ENCODE data around the gene FAM222B.
A peak's percentile ranks its signal among the peaks of the same experiment; 100 is the strongest.
"Not testable (repeated sequence)": the region's sequence is repeated elsewhere in the genome, so short reads cannot be mapped to it uniquely, and the experiment has no call there.

FAM222B gene

DNA sequence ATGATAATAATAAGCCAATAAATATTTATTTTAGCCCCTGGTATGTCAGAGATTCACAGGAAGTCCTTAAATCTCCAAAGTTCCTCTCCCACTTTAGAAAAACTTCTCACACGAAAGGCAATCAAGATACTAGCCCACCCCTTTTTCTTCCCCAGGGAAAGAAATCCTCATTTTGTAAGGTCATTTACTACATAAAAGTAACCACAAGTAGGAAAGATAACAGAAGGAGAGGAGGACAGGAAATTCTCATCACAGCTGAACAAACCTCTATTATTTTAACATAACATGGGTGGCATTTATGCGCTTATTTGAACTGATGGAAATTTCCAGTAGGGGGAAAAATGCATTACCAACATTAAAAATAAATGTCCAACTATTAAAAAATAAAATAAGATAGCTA lies 3.4 kb downstream of the FAM222B start:
- no peak for DNase-seq

DNA sequence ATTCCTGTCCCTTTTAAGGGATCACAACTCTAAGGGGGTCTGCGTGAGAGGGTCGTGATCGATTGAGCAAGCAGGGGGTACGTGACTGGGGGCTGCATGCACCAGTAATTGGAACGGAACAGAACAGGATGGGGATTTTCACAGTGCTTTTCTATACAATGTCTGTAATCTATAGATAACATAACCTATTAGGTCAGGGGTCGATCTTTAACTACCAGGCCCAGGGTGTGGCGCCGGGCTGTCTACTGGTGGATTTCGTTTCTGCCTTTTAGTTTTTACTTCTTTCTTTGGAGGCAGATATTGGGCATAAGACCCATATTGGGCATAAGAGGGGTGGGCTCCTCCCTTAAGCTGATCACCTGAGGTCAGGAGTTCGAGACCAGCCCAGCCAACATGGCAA lies 6.0 kb downstream of the FAM222B start:
- DNase-seq: not testable (repeated sequence)

- no peak for DNase-seq
Observed at GRCh38 chr17:28834420-28834819, 8.2 kb downstream of the FAM222B start.

DNA sequence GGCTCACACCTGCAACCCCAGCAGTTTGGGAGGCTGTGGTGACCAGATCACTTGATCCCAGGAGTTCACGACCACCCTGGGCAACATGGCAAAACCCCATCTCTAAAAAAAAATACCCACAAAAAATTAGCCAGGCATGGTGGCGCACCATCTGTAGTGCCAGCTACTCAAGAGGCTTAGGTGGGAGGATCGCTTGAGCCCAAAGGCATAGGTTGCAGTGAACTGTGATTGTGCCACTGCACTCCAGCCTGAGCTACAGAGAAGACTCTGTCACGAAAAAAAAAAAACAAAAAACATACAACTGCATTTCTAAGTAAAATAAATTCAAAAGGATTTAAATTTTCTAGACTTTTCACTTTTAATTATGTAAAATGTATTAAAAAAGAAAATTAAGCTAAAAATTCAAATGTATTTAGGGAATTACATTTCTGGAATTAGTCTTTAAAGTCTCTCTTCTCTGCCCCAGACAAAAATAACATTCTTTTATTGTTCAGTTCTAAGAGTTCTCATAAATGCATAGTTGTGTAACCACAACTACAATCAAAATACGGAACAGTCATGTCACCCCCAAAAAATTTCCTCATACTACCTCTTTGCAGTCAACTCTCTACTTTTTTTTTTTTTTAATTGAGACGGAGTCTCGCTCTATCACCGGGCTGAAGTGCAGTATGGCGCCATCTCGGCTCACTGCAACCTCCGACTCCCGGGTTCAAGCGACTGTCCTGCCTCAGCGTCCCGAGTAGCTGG lies 14.1 kb downstream of the FAM222B start:
- DNase-seq: no peak

DNA sequence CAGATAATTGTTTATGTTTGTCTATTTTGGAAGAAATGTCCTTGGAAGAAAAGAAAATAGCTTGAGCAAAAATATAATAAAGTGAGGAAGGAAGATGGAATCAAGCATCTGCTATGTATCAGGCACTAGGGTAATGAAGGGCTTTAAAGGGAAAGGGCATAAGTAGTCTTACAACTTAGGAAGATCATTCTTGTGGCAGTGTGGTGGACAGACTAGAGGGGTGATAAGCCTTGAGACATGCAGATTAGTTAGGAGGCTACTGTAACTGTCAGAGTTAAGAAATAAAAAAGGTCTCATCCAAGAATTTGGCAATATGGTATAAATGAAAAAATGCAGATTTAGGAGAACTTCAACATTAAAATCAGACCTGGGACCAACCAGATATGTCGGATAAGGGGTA lies 14.9 kb downstream of the FAM222B start:
- DNase-seq: no peak

DNA sequence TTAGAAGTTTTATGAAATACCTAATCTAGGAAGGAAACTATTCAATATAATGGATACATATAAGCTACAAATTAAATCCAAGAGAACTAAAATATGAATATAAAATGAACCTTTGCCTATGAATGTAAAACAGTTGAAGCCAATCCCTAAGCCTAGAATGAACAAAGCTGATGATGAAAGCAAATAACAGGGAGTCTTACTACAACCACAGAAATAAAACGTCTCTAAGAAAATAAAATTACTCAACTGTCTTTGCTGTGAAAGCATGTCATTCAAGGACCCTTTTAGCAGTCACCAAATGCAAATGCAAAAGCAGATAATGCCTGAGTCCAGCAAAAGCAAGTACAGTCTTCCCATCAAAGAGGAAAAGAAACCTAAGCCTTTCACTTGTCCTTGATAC lies 23.0 kb downstream of the FAM222B start:
- DNase-seq: no peak

- DNase-seq: no peak
Observed at GRCh38 chr17:28818819-28819221, 23.8 kb downstream of the FAM222B start.

- no peak for DNase-seq
Observed at GRCh38 chr17:28816540-28816939, 26.1 kb downstream of the FAM222B start.

- DNase-seq: no peak
Observed at GRCh38 chr17:28812748-28813377, 29.7 kb downstream of the FAM222B start.

DNA sequence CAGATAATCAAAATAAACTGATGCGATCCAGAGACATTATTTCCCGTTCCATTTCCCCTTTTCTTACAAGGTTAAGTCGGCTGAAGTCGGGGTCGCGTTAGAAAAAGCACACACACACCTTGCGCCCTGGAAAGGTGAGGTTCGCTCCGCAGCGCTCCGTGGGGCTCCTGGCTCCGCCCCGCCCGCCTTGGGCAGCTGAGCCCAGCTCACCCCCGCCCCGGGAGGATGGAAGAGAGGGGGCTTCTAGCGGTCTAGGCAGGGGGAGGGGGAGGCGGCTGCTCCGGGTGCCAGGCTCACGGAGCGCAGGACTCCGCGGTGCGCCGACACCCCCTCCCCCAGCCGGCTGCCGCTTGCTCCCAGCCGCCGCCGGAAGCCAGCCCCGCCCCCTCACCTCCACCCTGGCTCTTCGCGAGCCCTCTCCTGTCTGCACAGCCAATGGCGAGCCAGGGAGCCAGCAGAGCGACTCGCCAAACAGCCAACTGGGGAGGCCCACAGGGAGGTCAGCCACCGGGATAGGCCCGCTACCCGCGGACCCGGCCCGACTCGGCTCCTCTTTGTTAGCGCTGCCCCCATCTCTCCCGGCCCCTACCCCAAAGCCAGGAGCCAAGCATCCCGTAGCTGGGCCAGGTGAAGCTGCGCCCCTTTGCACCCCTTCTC lies 30.4 kb downstream of the FAM222B start:
- peak; percentile 93 for DNase-seq

DNA sequence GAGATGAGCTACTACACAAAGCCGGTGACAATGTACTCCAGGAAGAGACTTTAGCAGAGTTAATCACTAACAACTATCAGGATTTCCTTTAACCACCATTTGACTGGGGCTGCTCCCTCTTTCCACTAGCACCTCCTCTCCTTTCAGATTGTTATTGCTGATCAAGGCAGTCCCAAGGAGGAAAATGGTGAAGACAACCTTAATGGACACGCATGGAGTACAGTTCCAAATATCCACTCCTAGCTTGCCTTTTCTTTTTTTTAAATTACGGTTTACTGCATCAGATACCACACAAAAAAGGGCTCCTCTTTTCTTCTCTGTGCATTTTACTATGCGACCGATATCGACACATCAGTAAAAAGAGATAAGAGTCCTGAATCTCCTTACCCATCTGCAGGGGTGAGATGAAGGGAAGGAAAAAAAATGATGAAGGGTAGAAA lies 30.9 kb downstream of the FAM222B start:
- no peak for DNase-seq

GRCh38 chr17:28810437-28810836 lies 32.2 kb downstream of the FAM222B start:
- no peak for DNase-seq

- DNase-seq: peak; percentile 53
Observed at GRCh38 chr17:28807925-28808634, 34.5 kb downstream of the FAM222B start.

- no peak for DNase-seq
Observed at GRCh38 chr17:28796062-28796461, 46.5 kb downstream of the FAM222B start.

GRCh38 chr17:28794846-28795441 lies 47.6 kb downstream of the FAM222B start:
- DNase-seq: not testable (repeated sequence)

DNA sequence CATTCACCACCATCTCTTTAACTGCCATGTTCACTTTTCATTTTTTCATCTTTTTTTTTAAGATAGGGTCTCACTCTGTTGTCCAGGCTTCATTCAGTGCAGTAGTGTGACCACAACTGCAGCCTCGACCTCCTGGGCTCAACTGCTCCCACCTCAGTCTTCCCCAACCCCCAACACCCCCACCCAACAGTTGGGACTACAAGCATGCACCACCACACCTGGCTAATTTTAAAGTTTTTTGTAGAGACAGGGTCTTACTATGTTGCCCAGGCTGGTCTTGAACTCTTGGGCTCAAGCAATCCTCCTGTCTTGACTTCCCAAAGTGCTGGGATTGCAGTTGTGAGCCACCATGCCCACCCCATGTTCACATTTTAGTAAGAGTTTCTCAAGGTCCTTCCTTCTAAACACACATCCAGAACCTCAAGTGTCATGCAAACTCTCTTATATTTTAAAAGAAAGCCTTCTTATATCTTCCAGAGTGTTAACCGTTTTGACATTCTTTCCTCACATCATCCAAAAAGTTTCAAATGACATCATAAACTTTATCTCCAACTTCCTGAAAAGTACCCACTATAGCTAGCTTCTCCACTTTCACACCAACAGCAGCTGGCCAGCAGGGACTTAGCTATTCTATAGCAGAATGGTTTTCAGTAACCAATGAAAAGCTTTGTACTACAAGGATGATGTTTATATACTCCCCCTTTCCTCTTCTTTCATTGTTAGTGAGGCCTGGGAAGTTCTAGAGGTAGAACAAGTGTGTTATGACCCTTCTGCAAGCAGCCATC lies 49.5 kb downstream of the FAM222B start:
- no peak for DNase-seq

DNA sequence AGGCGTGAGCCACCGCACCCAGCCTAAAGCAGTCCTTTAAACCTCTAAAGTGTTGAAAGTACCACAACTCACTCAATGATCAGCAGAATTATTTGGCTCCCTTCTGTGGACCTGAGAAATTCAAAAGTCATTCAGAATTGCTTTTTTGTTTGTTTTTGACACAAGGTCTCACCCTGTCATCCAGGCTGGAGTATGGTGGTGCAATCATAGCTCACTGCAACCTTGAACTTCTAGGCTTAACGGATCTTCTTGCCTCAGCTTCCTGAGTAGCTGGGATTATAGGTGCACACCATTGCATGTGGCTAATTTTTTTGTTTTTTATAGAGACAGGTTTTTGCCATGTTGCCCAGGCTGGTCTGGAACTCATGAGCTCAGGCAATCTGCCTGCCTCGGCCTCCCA lies 54.5 kb downstream of the FAM222B start:
- DNase-seq: no peak

DNA sequence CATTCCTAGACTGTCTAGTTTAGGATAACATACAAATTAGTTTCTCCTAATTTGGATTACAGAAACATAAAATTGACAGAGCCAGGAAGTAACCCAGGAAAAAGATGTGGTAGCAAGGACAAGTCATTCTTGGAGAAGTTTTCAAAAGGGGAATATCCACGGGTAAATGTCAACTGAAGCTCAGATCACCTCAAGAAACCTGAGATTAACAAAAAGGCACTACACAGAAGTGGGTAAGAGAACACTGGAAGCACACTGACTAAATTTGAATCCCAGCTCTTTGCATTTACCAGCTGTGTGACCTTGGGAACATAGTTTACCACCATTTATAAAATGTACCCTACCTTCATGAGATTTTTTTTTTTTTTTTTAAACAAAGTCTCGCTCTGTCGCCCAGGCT lies 59.4 kb downstream of the FAM222B start:
- no peak for DNase-seq

DNA sequence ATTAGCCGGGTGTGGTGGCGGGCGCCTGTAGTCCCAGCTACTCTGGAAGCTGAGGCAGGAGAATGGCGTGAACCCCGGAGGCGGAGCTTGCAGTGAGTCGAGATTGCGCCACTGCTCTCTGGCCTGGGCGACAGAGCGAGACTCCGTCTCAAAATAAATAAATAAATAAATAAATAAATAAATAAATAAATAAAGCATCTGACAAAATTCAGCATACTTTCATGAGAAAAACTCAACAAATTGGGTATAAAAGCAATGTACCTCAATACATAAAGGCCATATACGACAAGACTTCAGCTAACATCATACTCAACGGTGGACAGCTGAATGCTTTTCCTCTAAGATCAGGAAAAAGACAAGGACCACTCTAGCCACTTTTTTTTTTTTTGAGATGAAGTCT lies 63.0 kb downstream of the FAM222B start:
- not testable (repeated sequence) for DNase-seq

GRCh38 chr17:28777178-28777577 lies 65.4 kb downstream of the FAM222B start:
- no peak for DNase-seq

GRCh38 chr17:28774206-28774605 lies 68.4 kb downstream of the FAM222B start:
- no peak for DNase-seq

GRCh38 chr17:28773736-28774135 lies 68.9 kb downstream of the FAM222B start:
- no peak for DNase-seq
